Activated naive CD8-positive, alpha-beta T cell (primary cell): Measurements from ENCODE around the gene RFX2.
A peak's percentile ranks its signal among the peaks of the same experiment; 100 is the strongest.

ENCODE experiments used
- H3K27ac Mint-ChIP-seq: one replicate; pipeline ENCODE4 v1.8.0; 2021; ENCODE audit warnings: mixed read lengths
- H3K27me3 Mint-ChIP-seq: one replicate; pipeline ENCODE4 v1.8.0; 2021; ENCODE audit warnings: mixed read lengths
- H3K36me3 Mint-ChIP-seq: one replicate; pipeline ENCODE4 v1.8.0; 2021; ENCODE audit warnings: mixed read lengths
- H3K4me1 Mint-ChIP-seq: one replicate; pipeline ENCODE4 v1.8.0; 2021; ENCODE audit warnings: low read depth, mixed read lengths
- H3K4me3 Mint-ChIP-seq: one replicate; pipeline ENCODE4 v1.8.0; 2021; ENCODE audit warnings: mild to moderate bottlenecking, mixed read lengths
- H3K9me3 Mint-ChIP-seq: one replicate; pipeline ENCODE4 v1.8.0; 2021; ENCODE audit warnings: low read depth, mixed read lengths

RFX2 gene

GRCh38 chr19:5943623-5944022 lies 166.7 kb downstream of the RFX2 start:
- Mint-ChIP-seq H3K27ac (peak overlapping the region; percentile 10), H3K27me3 (no peaks in the 10 kb centered on the region), H3K9me3 (no peaks in the 10 kb centered on the region), H3K4me1 (peaks cover 49% of the 10 kb centered on the region), H3K36me3 (no peaks in the 10 kb centered on the region), H3K4me3 (no peak overlapping the region)
